Left ventricle myocardium inferior (tissue), 1 donor: ENCODE results near the gene PSMG4. TPM values are rescaled to one million over a fixed set of nuclear protein-coding genes. Genes with fewer than 3 reads are reported as not detected.

Source experiments
- DNase-seq: peaks from one replicate; pipeline ENCODE4 v3.0.0-alpha.2; 2020
- H3K27ac ChIP-seq: fragments of 200-600 bp; replicated peaks from 2 replicates; pipeline ENCODE4 v1.8.0; 2021
- H3K27me3 ChIP-seq: fragments of 200-600 bp; 2 replicates; pipeline ENCODE4 v1.8.0; 2021; ENCODE audit warnings: low read depth
- H3K36me3 ChIP-seq: fragments of 200-600 bp; 2 replicates; pipeline ENCODE4 v1.8.0; 2021
- H3K4me1 ChIP-seq: fragments of 200-600 bp; 2 replicates; pipeline ENCODE4 v1.8.0; 2021
- H3K4me3 ChIP-seq: fragments of 200-600 bp; 2 replicates; pipeline ENCODE4 v1.8.0; 2021; ENCODE audit warnings: mild to moderate bottlenecking, moderate library complexity
- H3K9me3 ChIP-seq: fragments of 200-600 bp; replicated peaks from 2 replicates; pipeline ENCODE4 v1.8.0; 2021
- intact Hi-C: fragments of 100-400 bp; cut with micrococcal nuclease; formaldehyde crosslinking; loops from one replicate; pipeline ENCODE4 v1.11.0; 2022
- total RNA-seq: library from RNA; stranded (reverse); fragmentation: NEBNext Ultra II Directional; extraction: Animal tissue kit (Norgen Biotek cat#: 25700); gene quantifications from one replicate; pipeline ENCODE4 v1.2.1, GENCODE V29; 2021
- TF ChIP-seq, protein P1 (sequence below): fragments of 200-600 bp; IDR thresholded peaks from 2 replicates; pipeline ENCODE4 v1.8.0; 2021; ENCODE audit warnings: antibody characterized with exemption, mild to moderate bottlenecking, borderline replicate concordance
- donor health status: DM: no; HTN: yes; CAD: no; lungs with severe emphysema.

PSMG4 gene
- total RNA-seq, 1 donor from 2014 or later: 11.2 TPM

DNA sequence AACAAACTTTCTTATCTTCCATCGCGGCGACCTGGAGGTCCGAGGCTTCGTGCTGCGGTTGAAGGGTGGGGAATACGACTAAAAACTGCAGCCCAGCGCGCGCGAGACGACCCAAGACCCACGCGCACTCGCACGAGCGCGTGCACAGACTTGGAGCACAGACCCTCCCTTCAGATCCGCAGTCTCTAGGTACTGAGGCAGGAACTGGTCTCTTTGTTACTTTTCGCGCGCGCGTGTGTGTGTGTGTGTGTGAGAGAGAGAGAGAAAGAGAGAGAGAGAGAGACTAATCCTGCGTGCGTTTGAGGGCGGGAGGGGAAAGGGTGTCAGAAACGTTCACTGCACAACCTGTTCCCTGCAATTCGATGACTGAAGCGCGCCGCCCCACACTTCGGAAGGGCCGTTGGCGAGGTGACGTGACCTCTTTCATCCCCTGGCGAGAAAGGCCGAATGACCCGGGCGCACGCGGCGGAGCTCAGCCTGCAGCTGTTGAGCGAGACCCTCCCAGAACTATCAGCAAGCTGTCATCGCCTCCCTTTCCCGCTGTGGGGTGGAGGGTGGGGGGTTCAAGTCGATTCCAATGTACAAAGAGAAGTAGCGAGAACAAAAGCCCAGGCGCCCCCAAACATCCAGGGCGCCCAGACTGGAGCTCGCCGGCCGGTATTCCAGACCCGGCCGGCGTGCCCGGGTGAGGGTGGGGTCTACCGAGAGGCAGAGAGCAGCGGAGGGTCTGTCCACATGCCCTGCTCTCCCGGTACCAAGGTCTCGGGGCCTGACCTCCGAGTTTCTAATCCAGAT, 29.8 kb upstream of the PSMG4 start:
- peak overlapping the region; percentile 2 for H3K27ac ChIP-seq
- no peak for DNase-seq
- intact Hi-C loops: no loop called here
- peaks cover 60% of the 10 kb centered on the region for H3K4me1 ChIP-seq
- peaks cover 82% of the 10 kb centered on the region for H3K27me3 ChIP-seq
- H3K36me3 ChIP-seq: no peaks in the 10 kb centered on the region
- TF ChIP-seq, protein P1, sequence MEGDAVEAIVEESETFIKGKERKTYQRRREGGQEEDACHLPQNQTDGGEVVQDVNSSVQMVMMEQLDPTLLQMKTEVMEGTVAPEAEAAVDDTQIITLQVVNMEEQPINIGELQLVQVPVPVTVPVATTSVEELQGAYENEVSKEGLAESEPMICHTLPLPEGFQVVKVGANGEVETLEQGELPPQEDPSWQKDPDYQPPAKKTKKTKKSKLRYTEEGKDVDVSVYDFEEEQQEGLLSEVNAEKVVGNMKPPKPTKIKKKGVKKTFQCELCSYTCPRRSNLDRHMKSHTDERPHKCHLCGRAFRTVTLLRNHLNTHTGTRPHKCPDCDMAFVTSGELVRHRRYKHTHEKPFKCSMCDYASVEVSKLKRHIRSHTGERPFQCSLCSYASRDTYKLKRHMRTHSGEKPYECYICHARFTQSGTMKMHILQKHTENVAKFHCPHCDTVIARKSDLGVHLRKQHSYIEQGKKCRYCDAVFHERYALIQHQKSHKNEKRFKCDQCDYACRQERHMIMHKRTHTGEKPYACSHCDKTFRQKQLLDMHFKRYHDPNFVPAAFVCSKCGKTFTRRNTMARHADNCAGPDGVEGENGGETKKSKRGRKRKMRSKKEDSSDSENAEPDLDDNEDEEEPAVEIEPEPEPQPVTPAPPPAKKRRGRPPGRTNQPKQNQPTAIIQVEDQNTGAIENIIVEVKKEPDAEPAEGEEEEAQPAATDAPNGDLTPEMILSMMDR: no peak
- H3K9me3 ChIP-seq: no peaks in the 10 kb centered on the region
- H3K4me3 ChIP-seq: peak overlapping the region; percentile 80

- Histone ChIP-seq H3K4me3 (peak overlapping the region; percentile 80), H3K27me3 (peaks cover 89% of the 10 kb centered on the region), H3K27ac (no peak overlapping the region), H3K4me1 (peaks cover 60% of the 10 kb centered on the region), H3K9me3 (no peaks in the 10 kb centered on the region), H3K36me3 (no peaks in the 10 kb centered on the region)
- intact Hi-C loops: no loop called here
- DNase-seq: no peak
- TF ChIP-seq, protein P1: no peak
Measured at GRCh38 chr6:3229566-3230178, 29.1 kb upstream of the PSMG4 start.

GRCh38 chr6:3230256-3230882, 28.4 kb upstream of the PSMG4 start:
- intact Hi-C loops: no loop called here
- H3K4me1 ChIP-seq: peaks cover 60% of the 10 kb centered on the region
- DNase-seq: no peak
- peak overlapping the region; percentile 80 for H3K4me3 ChIP-seq
- H3K9me3 ChIP-seq: no peaks in the 10 kb centered on the region
- peaks cover 96% of the 10 kb centered on the region for H3K27me3 ChIP-seq
- TF ChIP-seq, protein P1: no peak
- no peaks in the 10 kb centered on the region for H3K36me3 ChIP-seq
- H3K27ac ChIP-seq: peak overlapping the region; percentile 82

GRCh38 chr6:3230900-3231246, 27.9 kb upstream of the PSMG4 start:
- no peaks in the 10 kb centered on the region for H3K9me3 ChIP-seq
- H3K4me1 ChIP-seq: peaks cover 60% of the 10 kb centered on the region
- TF ChIP-seq, protein P1: no peak
- no peaks in the 10 kb centered on the region for H3K36me3 ChIP-seq
- intact Hi-C loops: no loop called here
- H3K27me3 ChIP-seq: peaks cover 100% of the 10 kb centered on the region
- peak overlapping the region; percentile 82 for H3K27ac ChIP-seq
- H3K4me3 ChIP-seq: peak overlapping the region; percentile 80
- no peak for DNase-seq

DNA sequence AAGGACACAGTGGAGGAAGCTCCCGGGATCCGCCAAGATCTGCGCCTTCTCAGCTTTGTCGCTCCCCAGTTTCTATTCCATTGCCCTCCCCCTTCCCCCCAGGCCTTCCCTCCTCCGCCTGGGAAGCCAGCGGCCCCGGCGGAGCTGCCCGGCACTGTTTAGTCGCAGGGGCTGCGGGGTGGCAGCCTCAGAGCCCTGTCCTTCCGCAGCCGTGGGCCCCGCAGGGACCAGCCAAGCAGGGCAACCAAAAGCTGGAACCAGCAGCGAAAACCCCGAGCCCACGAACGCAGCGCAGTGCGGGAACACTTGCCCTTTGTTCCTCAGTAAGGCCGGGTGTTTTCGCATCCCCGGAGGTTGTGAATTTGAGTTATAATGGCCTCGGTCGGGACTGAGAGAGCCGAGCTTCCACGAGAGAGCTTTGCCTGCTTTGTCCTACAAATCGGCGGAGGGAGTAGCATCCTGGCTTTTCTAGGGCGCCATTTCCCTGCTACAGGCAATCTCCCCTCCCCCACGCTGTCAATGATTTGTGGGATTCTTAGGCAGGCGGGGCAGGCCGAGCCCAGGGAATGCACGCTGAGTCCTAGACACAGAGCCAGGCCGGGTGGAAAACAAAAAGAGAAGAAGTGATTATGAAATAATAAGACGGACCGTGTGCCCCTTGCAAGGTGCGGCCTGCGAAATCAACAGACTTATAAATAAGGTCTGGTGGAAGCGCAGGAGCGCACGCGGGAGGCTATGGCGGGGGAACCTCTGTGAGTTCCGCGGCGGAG, 27.3 kb upstream of the PSMG4 start:
- Histone ChIP-seq H3K9me3 (no peaks in the 10 kb centered on the region), H3K36me3 (no peaks in the 10 kb centered on the region), H3K4me1 (peaks cover 59% of the 10 kb centered on the region), H3K4me3 (peak overlapping the region; percentile 80), H3K27me3 (peaks cover 100% of the 10 kb centered on the region), H3K27ac (peak overlapping the region; percentile 82)
- intact Hi-C loops: no loop called here
- TF ChIP-seq, protein P1: no peak
- DNase-seq: peak; percentile 57
